ENCODE measurements around the gene CDH2.

DNA sequence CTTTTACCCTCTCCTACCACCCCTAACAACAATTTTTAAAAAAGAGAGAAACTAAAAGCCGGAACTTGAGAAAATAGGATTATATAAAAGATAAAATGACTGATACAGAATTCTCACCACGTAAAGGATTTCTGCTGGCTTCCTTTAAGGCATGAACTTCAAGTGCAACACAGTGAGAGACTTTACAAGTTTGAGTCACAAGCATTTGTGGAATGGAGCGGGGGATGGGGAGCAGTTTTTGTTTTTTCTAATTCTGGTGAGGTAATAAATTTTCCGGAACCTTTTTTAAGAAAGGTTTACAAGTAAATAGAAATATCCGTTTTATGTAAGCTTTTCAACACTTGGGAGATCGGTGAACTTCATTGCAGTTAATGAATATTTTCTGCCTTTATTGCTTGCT lies 1.8 kb upstream of the CDH2 start:
- TF ChIP-seq POLR2AphosphoS5 (IDR thresholded peaks at IDR 0.05), result no peak
- TF ChIP-seq, protein P1, sequence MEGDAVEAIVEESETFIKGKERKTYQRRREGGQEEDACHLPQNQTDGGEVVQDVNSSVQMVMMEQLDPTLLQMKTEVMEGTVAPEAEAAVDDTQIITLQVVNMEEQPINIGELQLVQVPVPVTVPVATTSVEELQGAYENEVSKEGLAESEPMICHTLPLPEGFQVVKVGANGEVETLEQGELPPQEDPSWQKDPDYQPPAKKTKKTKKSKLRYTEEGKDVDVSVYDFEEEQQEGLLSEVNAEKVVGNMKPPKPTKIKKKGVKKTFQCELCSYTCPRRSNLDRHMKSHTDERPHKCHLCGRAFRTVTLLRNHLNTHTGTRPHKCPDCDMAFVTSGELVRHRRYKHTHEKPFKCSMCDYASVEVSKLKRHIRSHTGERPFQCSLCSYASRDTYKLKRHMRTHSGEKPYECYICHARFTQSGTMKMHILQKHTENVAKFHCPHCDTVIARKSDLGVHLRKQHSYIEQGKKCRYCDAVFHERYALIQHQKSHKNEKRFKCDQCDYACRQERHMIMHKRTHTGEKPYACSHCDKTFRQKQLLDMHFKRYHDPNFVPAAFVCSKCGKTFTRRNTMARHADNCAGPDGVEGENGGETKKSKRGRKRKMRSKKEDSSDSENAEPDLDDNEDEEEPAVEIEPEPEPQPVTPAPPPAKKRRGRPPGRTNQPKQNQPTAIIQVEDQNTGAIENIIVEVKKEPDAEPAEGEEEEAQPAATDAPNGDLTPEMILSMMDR (IDR thresholded peaks at IDR 0.05 in 8 of 11, conservative IDR thresholded peaks at IDR 0.05 in 3 of 11), result no peak
